A172 (cell line): ENCODE results near the gene KRTAP5-3. TPM values are rescaled to one million over a fixed set of nuclear protein-coding genes. Genes with fewer than 3 reads are reported as not detected.
"Not testable (repeated sequence)": the region's sequence is repeated elsewhere in the genome, so short reads cannot be mapped to it uniquely, and the experiment has no call there.

Experiments
- DNase-seq: peaks from one replicate; pipeline ENCODE4 v3.0.0-alpha.2; 2015; ENCODE audit warnings: low spot score
- total RNA-seq: library from RNA; depleted of rRNA; stranded (reverse); fragments of >200 nt; shearing (Covaris generic); gene quantifications from 2 replicates; pipeline ENCODE4 v1.2.3, GENCODE V29; 2014; rRNA removed

The KRTAP5-3 gene, protein sequence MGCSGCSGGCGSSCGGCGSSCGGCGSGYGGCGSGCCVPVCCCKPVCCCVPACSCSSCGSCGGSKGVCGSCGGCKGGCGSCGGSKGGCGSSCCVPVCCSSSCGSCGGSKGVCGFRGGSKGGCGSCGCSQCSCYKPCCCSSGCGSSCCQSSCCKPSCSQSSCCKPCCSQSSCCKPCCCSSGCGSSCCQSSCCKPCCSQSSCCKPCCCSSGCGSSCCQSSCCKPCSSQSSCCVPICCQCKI
- total RNA-seq: not detected in 2 replicates

DNA sequence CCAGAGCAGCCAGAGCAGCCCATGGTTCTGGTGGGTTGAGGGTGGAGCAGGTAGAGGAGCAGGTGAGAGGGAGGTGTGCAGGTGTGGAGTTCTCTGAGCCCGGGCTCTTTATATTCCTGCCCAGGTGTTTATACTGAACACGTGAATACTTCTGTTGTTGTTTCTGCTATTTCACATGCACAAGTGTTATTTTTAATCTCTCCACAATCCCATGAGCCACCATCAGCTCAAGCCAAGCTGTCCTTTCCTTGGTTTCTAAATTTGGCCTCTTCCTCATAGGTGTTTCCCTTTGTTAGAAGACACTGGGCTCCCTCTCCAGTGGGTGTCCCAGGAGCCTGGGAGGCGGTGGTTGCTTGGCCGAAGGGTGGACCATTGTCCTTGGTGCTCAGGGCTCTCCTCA, at the start of gene KRTAP5-3:
Gene KRTAP5-3, minus strand, starts transcription at position 101 of the 400 bp plus-strand sequence. Its CDS starts 78 bp downstream, at position 23.
- no peak for DNase-seq

DNA sequence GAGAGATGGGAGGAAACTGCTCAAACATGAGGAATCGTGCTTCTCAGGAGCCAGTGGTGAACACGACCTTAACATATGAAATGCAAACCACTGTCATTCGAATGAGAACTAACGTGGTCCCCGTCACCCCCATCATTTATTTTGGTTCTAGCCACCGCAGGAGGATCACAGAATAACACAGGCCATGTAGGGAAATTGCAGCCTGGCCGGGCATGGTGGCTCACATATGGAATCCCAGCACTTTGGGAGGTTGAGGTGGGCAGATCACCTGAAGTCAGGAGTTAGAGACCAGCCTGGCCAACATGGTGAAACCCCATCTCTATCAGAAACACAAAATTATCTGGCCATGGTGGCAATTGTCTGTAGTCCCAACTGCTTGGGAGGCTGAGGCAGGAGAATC, 48.4 kb upstream of the KRTAP5-3 start:
- DNase-seq: no peak

DNA sequence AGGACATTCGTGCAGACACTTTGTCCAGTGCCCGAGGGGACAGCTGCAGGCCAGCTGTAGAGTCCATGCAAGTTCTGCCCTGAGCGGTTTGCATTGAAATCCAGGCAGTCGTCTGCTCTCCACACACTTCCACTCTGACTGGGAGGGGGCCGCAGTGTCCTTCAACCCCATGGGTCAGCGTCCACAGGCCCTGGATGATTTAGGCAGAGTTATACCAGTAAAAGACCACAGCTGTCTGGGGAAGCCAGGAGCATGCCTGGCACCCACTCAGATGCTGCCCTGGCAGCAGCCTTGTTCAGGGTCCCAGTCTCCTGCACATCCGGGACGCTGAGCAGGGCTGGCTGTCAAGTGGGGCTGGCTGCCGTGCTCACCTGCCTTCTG, 47.8 kb upstream of the KRTAP5-3 start:
- no peak for DNase-seq

DNA sequence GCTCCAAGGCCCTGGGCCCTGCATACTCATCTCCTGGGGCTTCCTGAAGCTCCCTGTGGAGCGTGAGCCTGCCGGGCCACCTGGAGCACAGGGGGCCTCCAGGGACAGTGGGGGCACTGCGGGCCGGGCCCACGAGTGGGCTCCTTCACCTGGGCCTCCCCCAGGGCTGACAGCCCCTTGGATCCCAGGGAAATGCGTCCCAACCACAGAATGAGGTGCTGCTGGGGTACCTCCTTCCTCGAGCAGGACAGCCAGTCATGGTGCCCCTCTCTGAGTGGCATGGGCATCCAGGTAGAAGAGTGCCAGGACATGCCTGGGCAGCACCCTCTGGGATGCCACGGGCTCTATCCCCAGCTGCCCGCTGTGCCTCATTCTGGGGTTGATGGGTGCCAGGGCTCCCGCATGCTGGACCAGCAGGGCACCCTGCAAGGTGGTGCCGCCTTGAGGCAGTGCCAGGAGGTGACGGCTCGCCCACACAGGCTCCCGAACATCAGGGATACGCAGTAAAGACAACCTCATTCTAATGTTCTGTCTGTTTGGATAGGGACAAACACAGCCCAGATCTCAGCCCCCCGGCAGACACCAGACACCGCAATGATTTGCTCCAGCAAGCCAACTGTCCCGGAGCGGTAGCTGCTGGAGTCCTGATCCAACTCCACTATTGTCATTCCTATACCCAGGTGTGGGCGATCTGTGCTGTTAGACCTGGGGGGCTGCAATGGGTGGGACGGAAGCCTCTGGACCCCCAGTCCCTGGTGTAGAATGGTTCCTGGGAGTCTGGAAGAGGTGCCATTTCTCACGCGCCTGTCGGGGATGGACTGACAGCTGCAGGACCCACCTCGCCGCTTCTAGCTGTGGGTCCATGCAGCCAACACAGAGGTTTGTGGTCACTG, 47.2 kb upstream of the KRTAP5-3 start:
- no peak for DNase-seq

DNA sequence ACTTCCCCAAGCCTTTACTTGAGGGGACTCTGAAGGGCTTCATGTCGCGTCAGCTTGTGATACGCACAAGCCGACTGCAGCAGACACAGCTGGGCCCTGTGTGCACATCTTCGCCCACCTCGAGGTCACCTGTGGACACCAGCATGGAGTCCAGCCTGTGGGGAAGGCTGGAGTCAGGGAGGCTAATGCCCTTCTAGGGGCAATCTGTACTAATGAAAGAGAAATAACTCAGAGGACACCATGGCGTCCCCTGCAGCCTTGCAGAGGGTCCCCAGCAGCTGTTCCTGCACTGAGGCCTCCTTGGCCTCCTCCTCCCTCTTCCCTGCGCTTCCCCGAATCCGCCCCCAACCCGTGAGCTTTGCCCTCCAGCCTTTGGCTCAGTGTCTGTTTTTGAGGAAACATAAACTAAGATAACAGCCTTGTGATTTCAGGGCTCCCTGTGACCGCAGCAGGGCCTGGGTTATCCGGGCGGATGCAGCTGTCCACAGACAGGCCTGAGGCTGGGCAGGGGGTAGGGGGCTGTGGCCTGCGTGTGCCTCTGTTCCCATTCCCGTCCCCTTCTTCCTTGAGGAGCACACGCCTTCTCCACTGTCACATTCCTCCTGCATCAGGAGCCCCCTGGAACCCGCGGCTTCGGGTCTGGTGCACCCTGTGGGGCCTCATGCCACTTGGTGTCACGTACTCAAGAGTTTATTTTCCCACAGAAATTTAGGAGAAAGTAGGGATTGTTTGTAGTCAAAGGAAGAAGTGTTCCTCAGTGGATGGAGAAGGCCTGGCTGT, 46.3 kb upstream of the KRTAP5-3 start:
- DNase-seq: no peak

DNA sequence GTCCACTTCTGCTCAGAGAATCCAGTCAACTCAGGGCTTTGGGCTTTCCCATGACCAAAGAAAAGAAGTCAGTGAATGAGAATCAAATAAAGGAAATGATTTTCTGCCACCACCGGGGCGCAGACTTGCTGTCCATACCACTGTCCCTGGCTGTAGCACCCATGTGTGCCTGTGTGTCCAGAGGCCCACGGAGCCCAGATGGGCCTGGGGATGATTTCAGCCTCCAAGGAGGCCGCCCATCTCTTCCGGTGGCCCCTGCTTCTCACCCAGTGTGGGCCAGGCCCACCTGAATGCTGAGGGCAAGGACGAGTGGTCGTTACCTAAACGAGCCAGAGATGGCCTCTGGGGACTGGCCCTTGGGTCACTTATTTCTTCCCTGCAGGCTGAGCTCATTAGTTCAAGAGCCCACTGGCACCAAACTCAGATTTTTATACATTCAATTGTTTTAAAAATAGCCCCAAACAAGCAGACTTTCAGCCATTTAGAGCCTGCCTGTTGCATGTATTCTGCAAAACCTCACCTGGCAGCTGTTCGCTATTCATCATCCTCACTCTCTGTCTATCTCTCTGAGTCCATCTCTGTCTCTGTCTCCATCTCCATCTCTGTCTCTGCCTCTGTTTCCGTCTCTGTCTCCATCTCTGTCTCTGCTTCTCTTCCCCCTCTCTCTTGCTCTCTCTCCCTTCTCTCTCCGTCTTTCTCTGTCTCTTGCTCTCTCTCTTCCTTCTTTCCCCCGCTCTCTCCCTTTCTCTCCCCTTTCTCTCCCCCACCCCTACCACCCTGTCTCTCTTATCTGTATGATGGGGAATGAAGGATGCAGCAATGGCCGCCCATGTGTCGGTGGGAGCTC, 45.5 kb upstream of the KRTAP5-3 start:
- DNase-seq: no peak

DNA sequence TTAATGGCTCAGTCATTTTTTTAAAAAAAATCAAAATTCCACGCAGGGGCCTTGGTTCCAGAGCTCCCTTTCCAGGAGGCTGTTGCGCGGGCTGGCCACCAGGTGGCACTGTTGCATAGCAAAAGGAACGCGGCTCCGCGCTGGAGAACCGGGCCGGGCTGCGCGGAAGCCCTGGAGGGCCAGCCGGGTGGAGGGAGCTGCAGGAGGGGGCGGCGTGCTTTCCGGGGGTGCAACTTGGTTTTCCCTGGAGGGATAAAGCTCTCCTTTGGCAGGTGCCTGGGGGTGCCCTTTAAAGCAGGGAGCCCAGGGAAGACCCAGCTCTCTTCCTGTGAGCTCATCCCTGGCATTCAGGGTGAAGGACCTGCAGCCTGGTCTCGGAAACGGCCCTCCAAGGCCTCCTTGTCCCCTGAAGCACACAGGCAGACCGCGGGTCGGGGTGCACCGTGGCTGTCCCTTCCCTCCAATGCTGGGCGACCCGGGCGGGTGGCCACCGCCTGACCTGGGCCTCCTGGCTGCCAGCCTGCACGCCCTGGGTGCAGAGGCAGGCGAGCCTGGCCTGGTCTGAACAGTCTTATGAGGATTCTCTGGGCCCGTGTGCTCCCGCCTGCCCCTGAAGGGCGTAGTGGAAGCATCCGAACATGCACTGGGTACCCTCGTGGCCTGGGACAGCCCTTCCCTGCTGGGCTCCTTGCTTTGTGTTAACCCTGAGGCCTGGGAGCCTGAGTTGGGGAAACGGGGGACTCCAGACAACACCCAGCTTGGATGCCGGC, 44.7 kb upstream of the KRTAP5-3 start:
- peak; percentile 19 for DNase-seq

DNA sequence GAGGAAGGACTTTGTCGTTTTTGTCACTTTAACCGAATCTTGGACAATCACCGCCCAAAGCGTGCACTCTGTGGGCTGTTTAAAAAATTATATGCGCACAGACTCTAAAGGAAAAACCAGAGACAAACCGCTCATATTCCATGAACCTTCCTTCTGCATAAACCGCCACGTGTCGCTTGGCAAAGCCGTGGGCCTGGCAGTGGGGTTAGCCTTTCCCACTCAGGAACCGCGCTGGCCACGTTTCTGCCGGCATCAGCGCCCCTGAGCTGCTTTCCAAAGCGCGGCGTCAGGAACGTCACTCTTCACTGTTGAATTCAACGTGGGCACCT, 44.1 kb upstream of the KRTAP5-3 start:
- DNase-seq: no peak

DNA sequence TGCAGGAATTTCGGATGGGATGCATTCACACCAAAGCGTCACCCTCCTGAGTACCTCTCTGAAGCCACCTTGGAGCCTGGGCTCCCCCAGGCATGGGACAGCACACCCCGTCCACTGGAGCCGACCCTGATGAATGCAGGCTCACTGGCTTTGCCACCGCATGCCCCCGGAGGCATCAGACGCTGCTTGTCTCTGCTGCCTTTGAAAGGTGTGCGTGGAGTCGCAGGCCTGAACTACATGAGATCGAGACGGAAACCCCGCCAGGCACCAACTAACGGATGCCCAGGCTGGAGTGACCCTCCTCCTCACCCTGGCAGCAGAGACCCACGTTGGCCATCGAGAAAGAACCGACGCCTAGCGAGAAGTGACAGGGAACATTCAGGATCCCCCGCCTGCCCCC, 43.8 kb upstream of the KRTAP5-3 start:
- no peak for DNase-seq

DNA sequence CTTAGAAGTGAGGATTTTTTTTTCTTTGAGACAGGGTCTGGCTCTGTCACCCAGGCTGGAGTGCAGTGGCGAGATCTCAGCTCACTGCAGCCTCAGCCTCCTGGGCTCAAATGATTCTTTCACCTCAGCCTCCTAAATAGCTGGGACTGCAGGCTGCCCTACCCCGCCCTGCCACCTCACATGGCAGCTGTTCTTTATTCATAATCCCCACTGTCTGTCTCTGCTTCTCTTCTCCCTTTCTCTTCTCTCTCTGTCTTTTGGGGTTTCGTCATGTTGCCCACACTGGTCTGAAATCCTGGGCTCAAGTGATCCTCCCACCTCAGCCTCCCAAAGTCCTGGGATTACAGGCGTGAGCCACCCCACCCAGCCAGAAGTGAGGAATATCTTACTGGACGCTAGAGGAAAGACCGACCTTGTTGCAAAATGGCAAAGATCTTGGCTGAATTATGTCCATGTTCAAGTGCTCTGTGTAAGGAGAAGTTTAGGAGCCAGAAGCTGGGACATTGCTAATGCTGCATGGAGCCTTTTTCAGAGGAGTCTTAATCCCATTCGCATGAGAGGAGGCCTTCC, 43.2 kb upstream of the KRTAP5-3 start:
- no peak for DNase-seq

DNA sequence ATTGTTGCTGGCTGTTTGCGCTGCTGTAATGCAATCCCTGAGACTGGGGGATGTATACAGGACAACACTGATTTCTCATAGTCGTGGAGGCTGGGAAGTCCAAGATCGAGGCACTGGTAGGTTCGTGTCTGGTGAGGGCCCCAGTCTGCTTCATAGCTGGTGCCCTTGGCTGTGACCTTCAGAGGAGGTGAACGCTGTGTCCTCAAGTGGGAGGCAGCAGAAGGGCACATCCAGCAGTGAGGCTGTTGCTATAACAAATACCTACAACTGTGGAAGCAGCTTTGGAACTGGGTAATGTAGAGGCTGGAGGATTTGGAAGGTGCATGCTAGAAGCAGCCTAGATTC, 42.6 kb upstream of the KRTAP5-3 start:
- DNase-seq: no peak

DNA sequence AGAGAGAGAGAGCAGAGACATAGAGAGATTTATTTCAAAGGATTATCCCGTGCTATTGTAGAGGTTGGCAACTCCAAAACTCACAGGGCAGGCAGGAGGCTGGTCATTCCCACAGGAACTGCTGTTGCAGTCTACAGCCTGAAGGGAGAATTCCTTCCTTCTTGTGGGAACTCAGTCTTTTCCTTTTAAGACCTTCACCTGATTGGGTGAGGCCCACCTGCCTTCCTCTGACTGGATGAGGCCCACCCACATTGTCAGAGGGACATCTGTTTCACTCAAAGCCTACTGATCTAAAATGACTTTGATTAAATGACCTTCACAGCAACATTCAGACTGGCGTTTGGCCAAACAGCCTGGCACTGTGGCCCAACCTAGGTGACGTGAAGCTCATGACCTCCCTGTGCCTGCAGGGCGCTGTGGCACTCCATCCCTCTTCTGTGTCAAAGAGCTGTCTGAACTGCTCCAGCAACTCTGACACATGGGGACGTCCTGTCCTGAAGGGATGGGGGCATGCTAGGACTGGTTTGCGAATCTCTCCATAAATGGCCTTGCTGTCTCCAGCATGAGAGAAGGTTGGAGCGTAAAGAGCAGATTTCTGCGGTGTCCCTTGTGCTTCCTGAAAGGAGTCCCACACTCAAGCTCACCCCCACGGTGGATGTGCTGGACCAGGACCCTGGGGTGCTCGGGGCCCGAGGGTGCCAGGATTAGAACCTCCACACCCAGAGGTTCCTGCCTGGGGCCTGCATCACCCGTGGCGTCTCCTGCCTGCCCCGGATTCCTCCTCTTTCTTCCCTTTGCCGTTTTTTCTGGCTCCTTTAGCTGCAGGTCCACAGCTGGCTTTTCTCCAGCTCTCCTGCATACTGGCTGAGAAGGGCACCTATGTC, 42.0 kb upstream of the KRTAP5-3 start:
- DNase-seq: no peak

DNA sequence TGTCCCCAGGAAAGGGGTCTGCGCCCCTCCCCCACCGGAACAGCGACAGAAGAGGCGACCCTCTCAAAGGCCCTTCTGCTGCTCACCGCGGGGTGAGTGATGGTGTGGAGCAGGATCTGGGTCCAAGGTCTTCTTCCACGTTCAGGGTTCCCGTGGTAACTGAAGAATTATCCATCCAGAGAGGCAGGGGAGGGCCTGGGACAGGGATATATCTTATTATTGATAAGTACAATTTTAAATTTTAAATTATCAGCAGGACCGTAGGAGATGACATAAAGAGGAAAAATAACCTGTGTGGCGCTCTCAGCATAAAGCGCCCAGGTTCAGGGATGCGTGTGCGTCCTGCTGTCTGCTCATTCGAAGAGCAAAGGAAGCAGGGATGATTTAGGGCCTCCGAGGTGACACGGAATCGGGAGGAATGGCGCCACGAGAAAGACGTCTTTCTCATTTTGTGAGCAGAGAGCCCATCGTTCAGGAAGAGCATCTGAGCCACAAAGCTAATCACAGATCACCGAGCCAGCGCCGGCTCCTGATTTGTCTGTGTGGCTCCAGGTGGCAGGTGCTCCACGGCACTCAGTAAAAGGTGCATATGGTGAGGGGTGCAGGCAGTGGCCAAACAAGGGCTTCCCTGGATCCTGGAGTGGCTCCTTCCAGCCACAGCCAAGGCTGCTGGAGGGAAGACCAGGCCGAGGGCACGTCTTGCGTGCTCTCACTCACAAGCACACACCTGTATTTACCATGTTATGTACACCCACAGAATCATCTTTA, 40.6 kb upstream of the KRTAP5-3 start:
- DNase-seq: no peak

DNA sequence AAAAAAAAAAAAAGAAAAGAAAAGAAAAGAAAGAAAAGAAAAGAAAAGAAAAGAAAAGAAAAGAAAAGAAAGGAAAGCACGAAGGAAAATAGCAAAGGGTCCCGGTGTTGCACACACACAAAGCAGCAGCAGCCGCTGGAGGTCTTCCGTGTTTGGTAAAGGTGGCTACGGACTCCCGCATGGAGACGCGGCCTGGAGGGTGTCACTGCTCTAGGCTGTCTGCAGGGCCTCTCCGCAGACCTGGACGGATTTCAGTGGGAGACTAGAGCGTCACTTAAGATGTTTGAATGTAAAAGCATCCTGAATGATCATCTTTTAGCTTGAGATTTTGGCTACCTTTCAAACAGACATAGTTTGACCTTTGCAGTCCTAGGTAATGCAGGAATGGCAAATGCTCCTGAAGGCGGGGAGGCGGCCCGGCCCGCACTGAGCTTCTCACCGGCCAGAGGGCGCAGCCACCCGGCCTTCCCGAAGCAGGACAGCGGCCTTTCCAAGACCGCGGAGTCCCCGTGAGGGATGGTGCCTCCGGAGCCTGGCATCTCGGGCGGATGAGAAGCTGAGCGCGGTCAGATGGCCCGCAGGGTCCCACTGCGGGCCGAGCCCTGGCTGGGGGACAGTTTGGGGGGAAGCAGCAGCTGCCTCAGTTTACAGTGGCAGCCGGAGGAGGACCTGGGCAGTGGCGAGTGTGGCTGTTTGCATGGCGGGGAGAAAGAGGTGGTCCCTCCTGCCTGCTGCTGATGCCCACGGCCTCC, 39.8 kb upstream of the KRTAP5-3 start:
- DNase-seq: no peak

DNA sequence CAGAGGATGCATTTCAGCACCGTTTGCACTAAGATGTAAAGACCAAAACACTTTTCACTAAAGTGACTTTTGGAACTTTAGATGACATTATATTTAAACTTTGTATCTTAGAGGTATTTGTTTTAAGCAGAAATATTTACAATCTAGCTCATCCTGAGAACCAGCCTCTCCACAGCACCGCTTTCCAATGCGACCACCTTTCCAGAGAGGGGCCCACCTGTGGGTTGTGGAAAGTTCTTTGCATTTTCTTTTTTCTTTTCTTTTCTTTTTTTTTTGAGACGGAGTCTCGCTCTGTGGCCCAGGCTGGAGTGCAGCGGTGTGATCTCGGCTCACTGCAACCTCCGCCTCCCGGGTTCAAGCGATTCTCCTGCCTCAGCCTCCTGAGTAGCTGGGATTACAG, 38.3 kb upstream of the KRTAP5-3 start:
- not testable (repeated sequence) for DNase-seq

DNA sequence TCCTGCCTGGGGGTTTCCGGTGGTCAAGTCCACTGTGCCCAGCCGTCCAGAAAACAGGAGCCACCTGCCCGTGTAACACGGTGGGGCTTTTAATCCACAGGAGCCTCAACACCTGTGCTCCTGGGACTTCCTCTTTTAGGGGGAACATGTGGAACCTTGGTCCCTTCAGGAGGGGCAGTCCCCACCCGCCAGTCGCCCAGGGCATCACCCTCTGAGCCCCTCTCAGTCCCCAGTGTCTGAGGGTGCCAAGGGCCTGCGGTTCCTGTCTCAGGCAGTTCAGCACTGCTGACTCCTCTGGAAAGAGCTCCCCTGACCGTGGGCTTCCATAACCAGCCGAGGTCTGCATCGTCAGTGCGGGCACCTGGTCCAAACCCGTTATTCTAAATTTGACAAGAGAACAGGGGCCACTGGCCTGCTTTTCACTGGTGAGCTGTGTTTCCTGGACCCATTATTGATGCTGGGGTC, 37.1 kb upstream of the KRTAP5-3 start:
- no peak for DNase-seq

DNA sequence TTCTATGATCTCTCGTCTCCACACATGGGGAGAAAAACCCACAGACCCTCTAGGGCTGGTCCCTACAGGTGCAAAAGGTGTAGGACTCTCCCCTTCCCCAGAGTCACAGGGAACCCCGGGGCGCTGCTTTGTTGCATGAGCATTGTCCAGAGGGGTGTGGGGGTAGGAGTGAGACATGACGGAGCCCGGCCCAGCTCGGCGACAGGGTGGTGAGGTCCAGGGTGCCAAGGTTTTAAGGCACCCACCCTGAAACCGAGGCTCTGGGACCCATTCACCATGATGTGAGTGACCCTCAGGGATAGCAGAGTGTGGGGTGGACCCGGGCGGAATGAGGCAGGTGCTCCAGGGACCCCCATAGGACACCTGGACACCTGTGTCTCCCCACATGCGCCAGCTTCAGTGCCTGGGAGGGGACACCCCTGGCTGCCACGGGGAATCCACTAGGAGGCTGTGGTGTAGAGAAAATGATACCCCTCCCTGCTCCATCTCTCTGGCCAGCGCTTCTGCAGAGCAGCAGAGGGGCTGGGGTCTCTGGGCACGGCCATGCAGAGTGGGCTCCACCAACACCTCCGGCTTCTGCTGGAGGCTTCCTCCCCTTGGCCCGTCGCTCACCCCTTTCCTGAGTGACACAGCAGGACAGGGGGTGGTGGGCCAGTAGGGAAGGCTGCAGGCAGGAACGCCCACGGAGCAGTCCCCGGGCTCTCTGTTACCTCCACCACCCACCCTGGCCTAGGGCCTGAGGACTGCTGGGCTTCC, 36.5 kb upstream of the KRTAP5-3 start:
- DNase-seq: no peak
